GM23248 (cell line): ENCODE data around the gene SLC25A53.

ENCODE experiments used
- EZH2 ChIP-seq: fragments of 200-600 bp; sonication (generic); IDR thresholded peaks from 2 replicates; pipeline ENCODE4 v1.6.1; 2018; ENCODE audit warnings: antibody characterized with exemption, mild to moderate bottlenecking; ENCODE audit not compliant: insufficient read depth, poor library complexity, severe bottlenecking
- EZH2phosphoT487 ChIP-seq: fragments of 200-600 bp; sonication (generic); IDR thresholded peaks from 2 replicates; pipeline ENCODE4 v1.6.1; 2018; ENCODE audit warnings: antibody characterized with exemption, moderate library complexity, mild to moderate bottlenecking, low read depth; ENCODE audit not compliant: insufficient read depth

DNA sequence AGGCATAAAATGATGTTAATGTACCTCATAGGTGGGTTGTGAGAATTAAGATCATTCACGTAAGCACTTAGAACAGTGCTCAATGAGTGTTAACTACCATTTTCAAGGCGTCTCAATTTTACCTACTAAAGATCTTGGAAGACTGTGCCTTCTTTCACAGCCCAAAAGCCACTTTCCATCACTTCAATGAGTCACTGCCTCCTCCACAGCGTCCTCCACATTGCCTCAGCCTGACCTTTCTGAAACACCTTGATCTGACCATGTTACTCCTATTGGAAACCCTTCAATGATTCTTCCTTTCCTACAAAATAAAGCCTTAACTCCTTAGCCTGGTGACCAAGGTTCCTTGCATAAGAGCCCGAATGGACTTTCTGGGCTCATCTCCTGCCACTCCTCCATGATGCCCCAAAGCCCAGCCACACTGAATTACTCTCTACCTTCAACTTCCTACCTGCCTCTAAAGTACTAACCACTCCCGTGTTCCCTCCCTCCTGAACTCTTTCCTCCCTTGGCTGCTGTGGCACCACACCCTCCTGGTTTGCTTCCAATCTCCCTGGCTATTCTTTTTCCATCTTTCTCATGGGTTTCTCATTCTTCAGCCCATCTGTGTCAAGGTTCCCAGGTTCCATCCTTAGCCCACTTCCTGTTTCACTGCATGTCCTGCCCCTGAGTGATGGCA is 22.1 kb downstream of the SLC25A53 start:
- no peak for TF ChIP-seq EZH2phosphoT487
- no peak for TF ChIP-seq EZH2
